HUES64 (cell line): ENCODE results near the gene IGSF5.
"Not testable (repeated sequence)": the region's sequence is repeated elsewhere in the genome, so short reads cannot be mapped to it uniquely, and the experiment has no call there.

Experiments used
- H3K27ac ChIP-seq: 2 replicates; pipeline ENCODE4 v1.7.0; 2013; ENCODE audit warnings: low read depth, low read length, inconsistent platforms
- H3K27me3 ChIP-seq: 2 replicates; pipeline ENCODE4 v1.6.1; 2013; ENCODE audit warnings: mild to moderate bottlenecking, low read length; ENCODE audit not compliant: insufficient read depth
- H3K36me3 ChIP-seq: 2 replicates; pipeline ENCODE4 v1.6.1; 2013; ENCODE audit warnings: mild to moderate bottlenecking, low read length; ENCODE audit not compliant: insufficient read depth
- H3K4me1 ChIP-seq: 2 replicates; pipeline ENCODE4 v1.6.1; 2013; ENCODE audit warnings: mild to moderate bottlenecking, low read length, moderate library complexity; ENCODE audit not compliant: insufficient read depth
- H3K4me3 ChIP-seq: 2 replicates; pipeline ENCODE4 v1.5.1; 2013; ENCODE audit warnings: mild to moderate bottlenecking, low read length, moderate library complexity
- H3K9ac ChIP-seq: 2 replicates; pipeline ENCODE4 v1.6.1; 2013; ENCODE audit warnings: mild to moderate bottlenecking, low read depth, low read length
- H3K9me3 ChIP-seq: 2 replicates; pipeline ENCODE4 v1.6.1; 2013; ENCODE audit warnings: low read depth, low read length; ENCODE audit not compliant: insufficient read depth
- WGBS: fragments of 150-250, 120-280 bp; methylation state at CpG from one replicate; pipeline ENCODE4 v1.1.7; 2013; ENCODE audit warnings: missing lambda C conversion rate; 5-methylcytosine and 5-hydroxymethylcytosine counted together

Gene IGSF5

DNA sequence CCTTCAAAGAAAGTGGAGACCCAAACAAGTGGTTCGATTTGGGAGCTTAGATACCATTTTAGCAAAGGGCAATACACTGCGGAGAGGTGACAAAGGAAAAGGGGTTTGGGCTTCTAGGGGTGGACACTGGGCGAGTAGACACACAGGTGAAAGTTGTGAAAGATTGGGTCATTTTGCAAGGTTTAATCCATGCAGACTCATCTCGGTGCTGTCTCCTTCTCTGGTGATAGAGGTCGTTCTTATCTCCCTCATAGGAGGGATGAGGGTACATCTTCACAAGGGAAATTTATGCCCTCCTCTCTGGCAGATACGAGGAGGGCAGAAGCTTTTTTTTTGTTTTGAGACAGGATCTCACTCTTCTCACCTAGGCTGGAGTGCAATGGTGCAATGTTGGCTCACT is 6.4 kb upstream of the IGSF5 start:
- H3K9me3 ChIP-seq, result no peaks in the 10 kb centered on the region
- H3K27me3 ChIP-seq, result no peaks in the 10 kb centered on the region
- H3K9ac ChIP-seq, result no peak overlapping the region
- no peaks in the 10 kb centered on the region for H3K36me3 ChIP-seq
- H3K4me1 ChIP-seq, result no peaks in the 10 kb centered on the region
- H3K27ac ChIP-seq, result no peak overlapping the region
- no peak overlapping the region for H3K4me3 ChIP-seq
- WGBS, result 95% methylated on average over 6 of the region's 6 CpGs

DNA sequence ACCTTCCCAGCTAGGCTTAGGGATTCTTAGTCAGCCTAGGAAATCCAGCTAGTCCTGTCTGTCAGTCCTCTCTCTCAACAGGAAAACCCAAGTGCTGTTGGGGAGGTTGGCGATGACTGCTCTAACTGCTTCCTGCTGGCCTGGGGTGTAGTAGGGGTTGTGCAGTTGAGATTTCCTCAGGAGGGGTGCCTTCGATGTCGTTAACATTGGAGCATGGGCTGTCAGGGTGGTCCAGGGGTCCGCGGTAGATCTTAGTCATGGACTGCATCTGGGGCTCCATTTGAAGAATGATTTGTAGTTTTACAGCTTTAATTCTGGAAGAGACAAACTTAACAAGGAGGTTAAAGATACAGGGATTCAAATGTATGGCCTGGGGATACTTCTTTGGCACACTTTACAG is 5.5 kb upstream of the IGSF5 start:
- not testable (repeated sequence) for H3K27me3 ChIP-seq, H3K36me3 ChIP-seq, H3K9ac ChIP-seq, H3K27ac ChIP-seq, H3K4me1 ChIP-seq, H3K4me3 ChIP-seq, H3K9me3 ChIP-seq
- WGBS, result 87% methylated on average over 5 of the region's 5 CpGs

DNA sequence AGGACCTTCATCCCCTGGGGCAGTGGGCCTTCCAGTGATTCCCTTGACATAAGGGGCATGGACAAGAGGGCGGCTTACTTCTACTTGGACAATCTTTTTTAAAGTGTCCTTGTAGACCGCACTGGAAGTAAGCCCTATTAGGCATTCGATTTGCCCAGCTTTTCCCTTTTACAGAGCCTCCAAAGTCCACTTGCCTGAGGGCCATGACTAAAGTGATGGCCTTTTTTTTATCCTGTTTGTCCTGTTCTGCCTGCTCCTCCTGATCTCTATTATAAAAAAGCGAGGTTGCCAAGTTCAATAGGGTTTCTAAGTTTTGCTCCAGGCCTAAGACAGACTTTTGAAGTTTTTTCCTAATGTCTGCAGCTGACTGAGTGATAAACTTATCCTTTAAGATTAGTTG is 2.4 kb upstream of the IGSF5 start:
- H3K27ac ChIP-seq, H3K4me1 ChIP-seq, H3K36me3 ChIP-seq, H3K4me3 ChIP-seq, H3K9ac ChIP-seq, H3K27me3 ChIP-seq, H3K9me3 ChIP-seq: not testable (repeated sequence)
- WGBS, result 90% methylated on average over 4 of the region's 4 CpGs

DNA sequence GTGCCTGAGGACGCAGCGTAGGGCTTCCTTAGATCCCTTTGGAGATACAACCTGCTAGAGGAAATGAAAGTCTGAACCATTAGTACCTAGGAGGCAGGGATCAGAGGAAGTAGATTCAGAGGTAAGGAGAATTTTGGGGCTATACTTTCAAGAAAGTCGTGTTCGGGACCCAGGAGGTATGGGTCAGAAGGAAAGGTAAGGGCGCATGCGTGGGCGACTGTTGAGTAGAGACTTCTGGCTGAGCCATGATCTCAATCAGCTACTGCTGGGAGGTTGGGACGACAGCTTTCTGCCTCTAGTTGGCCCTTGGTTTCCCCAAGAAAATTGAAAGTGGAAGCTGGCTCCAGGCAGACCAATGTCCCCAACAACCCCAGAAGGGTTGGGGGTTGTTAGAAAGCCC is 349 bp downstream of the IGSF5 start:
- WGBS, result 98% methylated on average over 8 of the region's 8 CpGs
- not testable (repeated sequence) for H3K4me3 ChIP-seq, H3K27me3 ChIP-seq, H3K4me1 ChIP-seq, H3K9me3 ChIP-seq, H3K9ac ChIP-seq, H3K27ac ChIP-seq, H3K36me3 ChIP-seq

DNA sequence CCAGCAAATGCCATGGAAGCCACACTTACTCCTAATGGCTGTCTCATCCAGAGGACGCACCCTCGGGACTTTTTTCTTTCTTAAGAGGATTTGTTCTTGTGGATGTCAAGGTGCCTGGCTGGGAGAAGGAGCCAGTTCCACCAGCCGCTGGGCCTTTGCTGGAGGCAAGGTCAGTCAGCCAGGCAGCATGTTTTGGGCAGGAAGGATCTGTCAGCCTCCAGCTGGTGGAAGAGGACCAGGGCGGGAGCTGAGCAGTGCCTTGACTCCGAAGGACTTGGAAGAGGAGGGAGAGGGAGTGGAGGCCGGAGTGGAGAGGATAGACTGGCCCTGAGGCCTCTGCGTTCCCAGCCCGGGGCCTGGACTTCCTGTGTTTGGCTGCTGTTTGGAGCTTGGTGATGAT is 5.7 kb downstream of the IGSF5 start:
- no peaks in the 10 kb centered on the region for H3K27me3 ChIP-seq
- WGBS, result 93% methylated on average over 8 of the region's 8 CpGs
- H3K9me3 ChIP-seq, result no peaks in the 10 kb centered on the region; the same call in 1 of the 2 replicates
- no peaks in the 10 kb centered on the region for H3K36me3 ChIP-seq
- H3K4me1 ChIP-seq, result no peaks in the 10 kb centered on the region
- no peak overlapping the region for H3K27ac ChIP-seq
- no peak overlapping the region for H3K4me3 ChIP-seq
- no peak overlapping the region for H3K9ac ChIP-seq

DNA sequence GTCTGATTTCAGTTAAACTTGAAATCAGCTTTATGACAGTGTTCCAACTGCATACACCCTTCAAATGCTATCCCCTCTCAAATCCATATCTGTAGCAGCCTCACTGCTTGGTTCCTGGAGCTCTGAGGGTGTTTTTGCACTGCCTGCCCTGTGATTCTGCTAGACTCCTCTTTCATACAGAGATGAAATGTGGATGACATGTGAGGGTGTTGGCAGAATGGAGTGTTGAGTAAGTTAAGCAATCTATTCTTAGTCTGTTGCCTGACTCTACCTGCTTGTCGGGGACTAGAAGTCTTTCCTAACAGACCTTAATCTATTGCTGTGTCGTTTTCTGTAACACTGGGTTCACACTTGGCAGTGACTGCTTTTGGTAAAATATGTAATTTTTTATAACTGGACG is 9.8 kb downstream of the IGSF5 start:
- Histone ChIP-seq H3K4me1 (no peaks in the 10 kb centered on the region), H3K27ac (no peak overlapping the region), H3K27me3 (no peaks in the 10 kb centered on the region), H3K4me3 (no peak overlapping the region), H3K36me3 (no peaks in the 10 kb centered on the region), H3K9me3 (no peaks in the 10 kb centered on the region; the same call in 1 of the 2 replicates), H3K9ac (no peak overlapping the region)
- 83% methylated on average over 3 of the region's 3 CpGs for WGBS

DNA sequence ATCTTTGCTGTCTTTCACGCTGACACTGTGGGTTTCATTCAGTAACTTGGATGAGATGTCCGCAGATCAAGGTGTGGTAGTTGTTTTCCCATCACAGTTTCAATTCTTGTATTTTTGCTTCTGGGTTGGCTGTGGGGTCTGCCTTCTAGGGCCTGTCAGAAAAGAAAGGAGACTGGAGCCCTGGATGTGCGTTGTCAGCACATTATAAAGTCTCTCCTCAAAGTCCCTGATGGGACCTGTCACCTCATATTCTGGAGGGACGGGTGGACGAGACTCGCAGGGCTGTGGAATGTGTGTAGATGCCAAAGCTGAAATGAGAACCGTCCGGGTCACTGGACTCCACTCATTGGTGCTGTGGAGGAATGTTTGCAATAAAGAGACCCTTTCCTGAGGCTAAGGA is 11.3 kb downstream of the IGSF5 start:
- Histone ChIP-seq H3K4me1 (no peaks in the 10 kb centered on the region), H3K27me3 (no peaks in the 10 kb centered on the region), H3K9me3 (no peaks in the 10 kb centered on the region; the same call in 1 of the 2 replicates), H3K27ac (no peak overlapping the region), H3K4me3 (no peak overlapping the region), H3K9ac (no peak overlapping the region), H3K36me3 (no peaks in the 10 kb centered on the region)
- 87% methylated on average over 8 of the region's 8 CpGs for WGBS

DNA sequence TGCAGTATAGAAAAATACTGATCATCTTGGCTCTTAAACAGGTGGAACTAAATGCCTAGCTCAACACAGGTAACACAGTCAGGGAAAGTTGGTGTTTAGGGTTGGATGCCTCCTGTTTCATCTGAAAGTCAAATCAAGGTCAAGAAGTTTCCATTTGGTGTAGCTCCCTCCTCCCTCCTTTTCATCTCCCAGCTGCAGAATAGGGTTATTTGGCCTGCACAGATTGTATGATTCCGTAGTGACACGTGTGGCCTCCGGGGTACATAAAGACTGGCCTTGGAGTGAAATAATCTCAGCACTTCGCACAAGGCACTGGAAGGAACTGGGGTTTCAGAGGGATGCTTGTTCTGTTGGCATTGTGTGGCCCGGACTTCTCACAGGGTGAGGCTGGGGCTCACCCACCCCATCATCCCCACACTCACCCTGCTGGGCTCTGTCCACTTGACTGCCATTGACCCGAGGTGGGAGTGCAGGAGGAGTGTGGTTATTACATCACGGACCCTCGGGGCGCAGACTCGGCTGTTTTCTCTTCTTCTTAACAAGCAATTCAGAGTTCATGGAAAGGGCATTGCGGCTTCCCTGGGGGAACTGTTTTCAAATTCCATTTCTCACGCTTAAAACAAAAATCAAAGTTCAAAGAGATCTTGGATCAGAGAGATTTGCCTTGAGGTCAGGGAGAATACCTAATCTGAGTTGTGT is 18.4 kb downstream of the IGSF5 start:
- Histone ChIP-seq H3K4me3 (no peak overlapping the region), H3K9me3 (no peaks in the 10 kb centered on the region), H3K27me3 (no peaks in the 10 kb centered on the region), H3K36me3 (no peaks in the 10 kb centered on the region), H3K9ac (no peak overlapping the region), H3K27ac (no peak overlapping the region), H3K4me1 (no peaks in the 10 kb centered on the region)
- WGBS, result 81% methylated on average over 10 of the region's 12 CpGs

DNA sequence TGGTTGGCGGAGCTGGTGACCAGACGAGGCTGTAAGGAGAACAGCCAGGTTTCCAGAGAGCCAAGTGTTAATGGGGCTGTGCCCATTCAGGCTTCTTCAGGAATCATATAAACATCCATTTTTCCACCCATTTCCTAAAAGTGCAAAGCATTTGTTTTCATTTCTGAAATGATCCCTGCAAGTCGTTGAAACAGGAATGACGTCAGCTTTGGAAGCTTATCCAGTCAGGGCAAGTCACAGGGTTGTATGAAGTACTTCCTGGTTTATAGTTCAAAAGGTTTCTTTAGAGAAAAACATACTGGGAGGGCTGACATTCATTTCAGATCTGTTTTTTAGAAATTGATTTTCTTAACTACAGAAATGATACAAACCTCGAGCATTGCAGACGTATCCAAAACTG is 29.2 kb downstream of the IGSF5 start:
- Histone ChIP-seq H3K4me3 (no peak overlapping the region), H3K9me3 (no peaks in the 10 kb centered on the region), H3K27me3 (no peaks in the 10 kb centered on the region), H3K27ac (no peak overlapping the region), H3K9ac (no peak overlapping the region), H3K36me3 (no peaks in the 10 kb centered on the region), H3K4me1 (peaks cover 8% of the 10 kb centered on the region; the same call in 1 of the 2 replicates)
- 95% methylated on average over 6 of the region's 6 CpGs for WGBS

DNA sequence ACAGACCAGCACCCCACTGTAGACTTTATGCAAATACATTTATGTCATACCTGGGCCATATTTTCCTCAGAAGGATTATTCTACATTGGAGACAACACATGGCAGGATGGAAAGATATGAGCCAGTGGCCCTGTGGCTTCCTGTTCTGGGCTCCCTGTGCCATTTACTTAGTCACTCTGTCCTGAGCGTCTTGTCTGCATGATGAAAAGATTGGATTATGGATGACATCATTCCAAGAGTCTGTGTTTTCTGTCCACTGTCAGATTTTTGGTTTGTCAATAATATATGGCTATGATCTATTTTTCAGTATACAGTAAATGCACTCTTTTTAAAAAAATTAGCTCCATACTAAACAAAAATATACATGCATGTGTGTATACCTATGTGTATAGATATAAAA is 30.8 kb downstream of the IGSF5 start:
- Histone ChIP-seq H3K9ac (no peak overlapping the region), H3K27me3 (no peaks in the 10 kb centered on the region), H3K9me3 (no peaks in the 10 kb centered on the region), H3K36me3 (no peaks in the 10 kb centered on the region), H3K27ac (no peak overlapping the region), H3K4me1 (peaks cover 8% of the 10 kb centered on the region; the same call in 1 of the 2 replicates), H3K4me3 (no peak overlapping the region)
- 100% methylated on average over 1 of the region's 1 CpG for WGBS

DNA sequence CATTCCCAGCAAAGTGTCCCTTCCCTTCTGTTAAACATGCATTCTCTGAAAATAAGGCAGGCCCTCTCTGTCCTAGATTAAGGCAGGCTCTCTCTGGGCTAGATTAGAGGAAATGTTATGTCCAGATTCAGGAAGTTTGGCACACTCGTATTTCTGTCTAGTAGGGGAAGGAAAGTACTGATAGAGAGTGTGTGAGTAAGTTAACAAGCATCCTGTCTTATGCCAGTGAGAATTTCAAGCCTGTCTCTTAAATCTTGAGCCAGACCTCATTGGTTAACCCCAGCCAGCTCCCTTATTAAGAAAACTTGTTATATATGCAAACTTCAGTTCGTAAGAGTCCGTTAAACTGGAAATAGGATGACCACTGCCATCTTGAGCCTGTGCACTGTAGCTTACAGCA is 31.6 kb downstream of the IGSF5 start:
- no peaks in the 10 kb centered on the region for H3K27me3 ChIP-seq
- H3K27ac ChIP-seq, result no peak overlapping the region
- H3K4me3 ChIP-seq, result no peak overlapping the region
- H3K9me3 ChIP-seq, result no peaks in the 10 kb centered on the region
- 88% methylated on average over 3 of the region's 3 CpGs for WGBS
- peaks cover 8% of the 10 kb centered on the region; the same call in 1 of the 2 replicates for H3K4me1 ChIP-seq
- no peak overlapping the region for H3K9ac ChIP-seq
- no peaks in the 10 kb centered on the region for H3K36me3 ChIP-seq

DNA sequence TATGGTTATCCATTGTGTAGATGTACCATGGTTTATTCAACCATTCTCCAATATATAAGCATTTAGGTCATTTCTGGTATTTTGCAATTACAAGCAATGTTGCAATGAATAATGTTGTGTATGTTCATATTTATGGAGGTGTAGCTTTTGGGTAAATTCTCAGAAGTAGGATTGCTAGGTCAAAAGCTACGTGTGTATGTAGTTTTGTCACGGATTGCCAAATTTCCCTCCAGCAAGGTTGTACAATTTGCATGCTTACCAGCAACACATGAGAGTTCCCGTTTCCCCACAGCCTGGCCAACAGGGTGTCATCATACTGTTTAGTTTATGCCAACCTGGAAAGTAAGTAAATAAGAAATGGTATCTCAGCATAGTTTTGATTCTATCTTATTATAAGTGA is 36.3 kb downstream of the IGSF5 start:
- Histone ChIP-seq H3K4me1 (no peaks in the 10 kb centered on the region), H3K9ac (no peak overlapping the region), H3K9me3 (no peaks in the 10 kb centered on the region), H3K27ac (no peak overlapping the region), H3K27me3 (no peaks in the 10 kb centered on the region), H3K4me3 (no peak overlapping the region), H3K36me3 (no peaks in the 10 kb centered on the region)
- WGBS, result 94% methylated on average over 3 of the region's 3 CpGs
